BLaER1 treated with 17β-estradiol and CSF1 and Interleukin-3, amounts not matched to agents 10 nM and 100 nM (cell line): ENCODE data around the gene PBX1.

ENCODE experiments used
- H3K27ac ChIP-seq, 11 experiments: shearing (Covaris generic); formaldehyde crosslinking; 2 replicates each; pipeline ENCODE4 v1.8.1; 2022
- H3K27me3 ChIP-seq, 11 experiments: shearing (Covaris generic); formaldehyde crosslinking; 2 replicates each; pipeline ENCODE4 v1.8.1; 2022
- H3K36me3 ChIP-seq, 11 experiments: shearing (Covaris generic); formaldehyde crosslinking; 2 replicates each; pipeline ENCODE4 v1.8.1; 2022
- H3K4me1 ChIP-seq, 10 experiments: shearing (Covaris generic); formaldehyde crosslinking; 2 replicates each; pipeline ENCODE4 v1.8.1; 2022
- H3K4me2 ChIP-seq, 11 experiments: shearing (Covaris generic); formaldehyde crosslinking; 2 replicates each; pipeline ENCODE4 v1.8.1; 2022
- H3K4me3 ChIP-seq, 10 experiments: shearing (Covaris generic); formaldehyde crosslinking; 2 replicates each; pipeline ENCODE4 v1.8.1; 2022
- H3K9ac ChIP-seq, 11 experiments: shearing (Covaris generic); formaldehyde crosslinking; 2 replicates each; pipeline ENCODE4 v1.8.1; 2022
- H3K9me3 ChIP-seq, 11 experiments: shearing (Covaris generic); formaldehyde crosslinking; replicated peaks in 1 of 11; 2 replicates each; pipeline ENCODE4 v1.8.1; 2022
- H4K20me1 ChIP-seq, 11 experiments: shearing (Covaris generic); formaldehyde crosslinking; 2 replicates each; pipeline ENCODE4 v1.8.1; 2022
- Cebpa-rat ChIP-seq, 11 experiments: shearing (Covaris generic); IDR thresholded peaks; 2 replicates each; pipeline ENCODE4 v1.8.1; 2022

The PBX1 gene

GRCh38 chr1:164726235-164726634 lies 167.3 kb downstream of the PBX1 start:
- Histone ChIP-seq H3K9ac (no peak overlapping the region), H3K36me3 (peaks cover 40 to 97% (median 84%) of the 10 kb centered on the region in 11 experiments), H3K4me2 (no peak overlapping the region), H3K27ac (no peak overlapping the region), H3K9me3 (peaks cover 0 to 11% (median 0%) of the 10 kb centered on the region in 11 experiments; a peak in 1 of 22 replicates), H3K27me3 (peaks cover 0 to 43% (median 0%) of the 10 kb centered on the region in 11 experiments; a peak in 5 of 22 replicates), H4K20me1 (peaks cover 10 to 75% (median 31%) of the 10 kb centered on the region in 11 experiments; a peak in 20 of 22 replicates), H3K4me1 (peaks cover 9 to 21% (median 12%) of the 10 kb centered on the region in 10 experiments), H3K4me3 (no peak overlapping the region)
- no peak for TF ChIP-seq Cebpa-rat (IDR thresholded peaks at IDR 0.05)

DNA sequence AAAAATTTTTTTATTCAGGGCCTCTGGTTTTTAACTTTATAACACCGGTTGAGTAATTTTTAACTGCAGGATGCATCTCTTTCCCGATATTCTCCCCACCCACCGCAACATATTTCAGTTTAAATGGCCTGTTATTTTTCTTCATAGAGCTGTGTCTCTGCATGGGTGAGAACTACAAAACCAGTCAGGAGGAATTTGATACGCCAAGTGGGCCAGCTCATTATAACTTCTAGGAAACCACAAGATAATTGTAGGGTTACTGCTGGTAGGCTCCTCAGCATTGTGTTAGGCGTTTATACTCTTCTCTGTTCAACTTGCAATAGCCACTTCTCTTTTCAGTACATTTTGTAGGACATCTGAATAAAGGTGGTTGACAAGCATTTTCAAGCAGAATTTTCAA lies 169.7 kb downstream of the PBX1 start:
- Histone ChIP-seq H3K4me1 (no peaks in the 10 kb centered on the region), H3K4me2 (no peak overlapping the region), H3K4me3 (no peak overlapping the region), H4K20me1 (peaks cover 0 to 66% (median 24%) of the 10 kb centered on the region in 11 experiments; a peak in 16 of 22 replicates), H3K27ac (no peak overlapping the region), H3K9me3 (peaks cover 0 to 11% (median 0%) of the 10 kb centered on the region in 11 experiments; a peak in 1 of 22 replicates), H3K36me3 (peaks cover 40 to 94% (median 79%) of the 10 kb centered on the region in 11 experiments), H3K27me3 (peaks cover 0 to 19% (median 0%) of the 10 kb centered on the region in 11 experiments; a peak in 5 of 22 replicates), H3K9ac (no peak overlapping the region)
- no peak for TF ChIP-seq Cebpa-rat (IDR thresholded peaks at IDR 0.05)

GRCh38 chr1:164731161-164731876 lies 172.3 kb downstream of the PBX1 start:
- H3K9me3 ChIP-seq: no peaks in the 10 kb centered on the region
- no peaks in the 10 kb centered on the region for H3K4me1 ChIP-seq
- H3K9ac ChIP-seq: no peak overlapping the region
- H3K4me2 ChIP-seq: no peak overlapping the region
- H3K36me3 ChIP-seq: peaks cover 16 to 73% (median 62%) of the 10 kb centered on the region in 11 experiments; a peak in 20 of 22 replicates
- no peak overlapping the region for H3K4me3 ChIP-seq
- H3K27me3 ChIP-seq: peaks cover 0 to 13% (median 0%) of the 10 kb centered on the region in 11 experiments; a peak in 3 of 22 replicates
- no peak for TF ChIP-seq Cebpa-rat (IDR thresholded peaks at IDR 0.05)
- no peak overlapping the region for H3K27ac ChIP-seq
- peaks cover 0 to 55% (median 12%) of the 10 kb centered on the region in 11 experiments; a peak in 15 of 22 replicates for H4K20me1 ChIP-seq

- no peak overlapping the region for H3K4me3 ChIP-seq
- TF ChIP-seq Cebpa-rat (IDR thresholded peaks at IDR 0.05): no peak
- no peak overlapping the region for H3K27ac ChIP-seq
- H3K4me2 ChIP-seq: no peak overlapping the region
- peaks cover 9 to 73% (median 44%) of the 10 kb centered on the region in 11 experiments; a peak in 19 of 22 replicates for H3K36me3 ChIP-seq
- peaks cover 0 to 49% (median 12%) of the 10 kb centered on the region in 11 experiments; a peak in 14 of 22 replicates for H4K20me1 ChIP-seq
- no peaks in the 10 kb centered on the region for H3K4me1 ChIP-seq
- H3K27me3 ChIP-seq: peaks cover 0 to 6% (median 0%) of the 10 kb centered on the region in 11 experiments; a peak in 1 of 22 replicates
- H3K9ac ChIP-seq: no peak overlapping the region
- no peaks in the 10 kb centered on the region for H3K9me3 ChIP-seq
Observed at GRCh38 chr1:164733070-164733469, 174.1 kb downstream of the PBX1 start.

GRCh38 chr1:164733734-164734133 lies 174.8 kb downstream of the PBX1 start:
- Histone ChIP-seq H3K9ac (no peak overlapping the region), H3K36me3 (peaks cover 9 to 70% (median 40%) of the 10 kb centered on the region in 11 experiments; a peak in 18 of 22 replicates), H3K4me1 (no peaks in the 10 kb centered on the region), H4K20me1 (peaks cover 0 to 46% (median 12%) of the 10 kb centered on the region in 11 experiments; a peak in 14 of 22 replicates), H3K9me3 (no peaks in the 10 kb centered on the region), H3K4me2 (no peak overlapping the region), H3K4me3 (no peak overlapping the region), H3K27ac (no peak overlapping the region), H3K27me3 (peaks cover 0 to 6% (median 0%) of the 10 kb centered on the region in 11 experiments; a peak in 1 of 22 replicates)
- TF ChIP-seq Cebpa-rat (IDR thresholded peaks at IDR 0.05): no peak

DNA sequence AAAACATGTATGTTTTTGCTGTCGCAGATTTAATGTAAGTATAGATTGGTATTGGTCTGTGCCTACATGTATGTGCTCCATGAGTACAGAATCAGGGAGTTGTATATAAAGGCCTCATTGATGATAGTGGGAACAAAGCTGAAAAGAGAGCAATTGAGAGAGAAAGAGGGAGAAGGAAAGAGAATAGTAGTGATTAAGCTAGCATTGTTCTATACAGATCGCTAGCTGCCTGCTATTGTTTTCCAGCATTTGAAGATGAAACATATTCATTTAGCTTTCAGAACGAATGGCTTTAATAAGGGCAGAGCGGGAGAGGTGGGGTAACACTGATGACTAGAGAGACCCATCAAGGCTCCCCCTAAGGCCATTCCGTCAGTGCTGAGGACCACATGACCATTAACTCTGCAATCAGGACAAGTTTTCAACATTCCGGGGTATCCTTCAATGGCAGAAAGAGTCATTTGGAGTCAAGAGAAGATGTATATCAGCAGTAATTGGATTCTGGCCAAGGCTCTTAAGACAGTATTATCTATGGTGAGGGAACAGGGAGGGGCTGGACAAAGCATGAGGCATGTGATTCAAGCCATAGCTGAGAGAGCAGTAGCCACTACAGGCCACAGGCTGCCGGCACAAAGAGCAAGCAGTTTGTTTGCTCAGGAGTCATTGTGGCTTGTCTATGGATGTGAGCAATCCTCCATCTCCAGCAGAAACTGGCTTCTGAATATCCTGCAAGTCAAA lies 176.5 kb downstream of the PBX1 start:
- Histone ChIP-seq H3K4me2 (no peak overlapping the region), H3K36me3 (peaks cover 7 to 67% (median 29%) of the 10 kb centered on the region in 11 experiments; a peak in 17 of 22 replicates), H3K4me3 (no peak overlapping the region), H3K4me1 (no peaks in the 10 kb centered on the region), H3K9me3 (no peaks in the 10 kb centered on the region), H3K27ac (no peak overlapping the region), H3K27me3 (no peaks in the 10 kb centered on the region), H3K9ac (no peak overlapping the region), H4K20me1 (peaks cover 0 to 45% (median 8%) of the 10 kb centered on the region in 11 experiments; a peak in 14 of 22 replicates)
- no peak for TF ChIP-seq Cebpa-rat (IDR thresholded peaks at IDR 0.05)

DNA sequence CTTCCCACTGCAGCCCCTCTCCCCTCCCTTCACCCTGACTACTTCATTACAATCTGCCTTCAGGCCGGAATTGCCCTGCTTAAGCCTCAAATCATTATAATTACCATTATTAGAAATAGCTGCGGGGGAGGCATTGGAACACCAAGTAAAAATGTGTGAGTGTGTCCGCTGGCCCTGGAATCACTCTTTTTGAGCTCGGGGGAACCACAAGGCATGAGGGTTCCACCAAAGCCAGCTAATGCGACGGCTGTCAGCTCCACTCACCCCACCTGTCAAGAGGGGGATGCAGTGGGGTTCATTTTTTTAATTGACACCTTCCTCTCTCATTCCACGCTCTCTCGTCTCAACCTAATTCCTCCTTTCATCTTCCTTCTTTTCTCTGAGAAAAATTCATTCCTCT lies 177.2 kb downstream of the PBX1 start:
- Histone ChIP-seq H3K27me3 (no peaks in the 10 kb centered on the region), H3K9ac (no peak overlapping the region), H3K4me1 (no peaks in the 10 kb centered on the region), H3K9me3 (no peaks in the 10 kb centered on the region), H3K36me3 (peaks cover 6 to 67% (median 26%) of the 10 kb centered on the region in 11 experiments; a peak in 17 of 22 replicates), H3K27ac (no peak overlapping the region), H3K4me2 (no peak overlapping the region), H4K20me1 (peaks cover 0 to 39% (median 8%) of the 10 kb centered on the region in 11 experiments; a peak in 12 of 22 replicates), H3K4me3 (no peak overlapping the region)
- TF ChIP-seq Cebpa-rat (IDR thresholded peaks at IDR 0.05): no peak

GRCh38 chr1:164739189-164739588 lies 180.2 kb downstream of the PBX1 start:
- H3K36me3 ChIP-seq: peaks cover 0 to 76% (median 17%) of the 10 kb centered on the region in 11 experiments; a peak in 13 of 22 replicates
- H3K9me3 ChIP-seq: no peaks in the 10 kb centered on the region
- H4K20me1 ChIP-seq: peaks cover 0 to 27% (median 0%) of the 10 kb centered on the region in 11 experiments; a peak in 8 of 22 replicates
- no peak for TF ChIP-seq Cebpa-rat (IDR thresholded peaks at IDR 0.05)
- H3K4me3 ChIP-seq: no peak overlapping the region
- no peak overlapping the region for H3K27ac ChIP-seq
- no peaks in the 10 kb centered on the region for H3K27me3 ChIP-seq
- no peak overlapping the region for H3K9ac ChIP-seq
- H3K4me1 ChIP-seq: peaks cover 0 to 10% (median 0%) of the 10 kb centered on the region in 10 experiments; a peak in 5 of 20 replicates
- no peak overlapping the region for H3K4me2 ChIP-seq
